T-cell (primary cell): ENCODE data around the gene PFKP. TPM values are rescaled to one million over a fixed set of nuclear protein-coding genes. Genes with fewer than 3 reads are reported as not detected.

ENCODE experiments used
- ATAC-seq, 4 experiments: fragments of 200-7000 bp in 3 of 4; fragments of 150-1000 bp in 1 of 4; cut with Tn5 transposase; replicated peaks in 1 of 4; 1 replicate in 3 of 4; 2 replicates in 1 of 4; pipeline ENCODE4 v1.10.0; 2021; ENCODE audit warnings: moderate library complexity in 3 of 4, mild to moderate bottlenecking in 2 of 4, moderate number of reproducible peaks in 1 of 4
- CTCF ChIA-PET, 2 donors: fragments of 300-600 bp; sonication (Branson Sonifier 250); formaldehyde crosslinking; loops; one replicate each; lab custom pipeline; 2022; ENCODE audit warnings: antibody characterized with exemption in 2 of 2; lab: Charles Lee
- POLR2A ChIA-PET, 2 donors: fragments of 300-600 bp; sonication (Branson Sonifier 250); formaldehyde crosslinking; loops; one replicate each; lab custom pipeline; 2022; ENCODE audit warnings: antibody characterized with exemption in 2 of 2; lab: Charles Lee
- DNase-seq, 35 experiments: peaks; one replicate each; pipeline versions ENCODE4 v3.0.0 to v3.0.0-alpha.2; 2013 to 2023
- H3K27ac ChIP-seq: one replicate; pipeline ENCODE4 v1.5.1; 2013; ENCODE audit warnings: low read length
- H3K27me3 ChIP-seq, 2 experiments: replicated peaks in 1 of 2; 1 replicate in 1 of 2; 2 replicates in 1 of 2; pipeline versions ENCODE4 v1.6.1 to v1.7.0; 2013; ENCODE audit warnings: low read length in 1 of 2, mixed read lengths in 1 of 2; ENCODE audit not compliant: control insufficient read depth in 2 of 2, insufficient read depth in 2 of 2; ENCODE audit errors: extremely low read depth in 1 of 2
- H3K36me3 ChIP-seq, 2 donors: 1 replicate in 1 of 2; 2 replicates in 1 of 2; pipeline versions ENCODE4 v1.6.1 to v1.7.0; 2013; ENCODE audit warnings: low read length in 1 of 2; ENCODE audit not compliant: control insufficient read depth in 2 of 2, insufficient read depth in 1 of 2; ENCODE audit errors: extremely low read depth in 1 of 2
- H3K4me1 ChIP-seq, 2 experiments: 1 replicate in 1 of 2; 2 replicates in 1 of 2; pipeline versions ENCODE4 v1.6.1 to v1.7.0; 2013; ENCODE audit warnings: low read length in 2 of 2, mixed read lengths in 1 of 2; ENCODE audit not compliant: insufficient read depth in 2 of 2, control insufficient read depth in 1 of 2; ENCODE audit errors: extremely low read depth in 1 of 2
- H3K4me3 ChIP-seq, 2 donors: 1 replicate in 1 of 2; 2 replicates in 1 of 2; pipeline versions ENCODE4 v1.5.1 to v1.7.0; 2013; ENCODE audit warnings: mild to moderate bottlenecking in 2 of 2, low read length in 1 of 2, moderate library complexity in 1 of 2; ENCODE audit not compliant: control insufficient read depth in 1 of 2; ENCODE audit errors: extremely low read depth in 1 of 2
- H3K9me3 ChIP-seq: 2 replicates; pipeline ENCODE4 v1.7.0; 2013
- H3K27ac Mint-ChIP-seq, 2 donors: one replicate each; pipeline ENCODE4 v1.8.0; 2020 to 2021; ENCODE audit warnings: mild to moderate bottlenecking in 2 of 2, mixed read lengths in 2 of 2
- H3K27me3 Mint-ChIP-seq, 2 donors: one replicate each; pipeline ENCODE4 v1.8.0; 2021 to 2022; ENCODE audit warnings: mixed read lengths in 2 of 2
- H3K36me3 Mint-ChIP-seq: one replicate; pipeline ENCODE4 v1.8.0; 2021; ENCODE audit warnings: mixed read lengths
- H3K4me1 Mint-ChIP-seq, 3 donors: one replicate each; pipeline ENCODE4 v1.8.0; 2020 to 2022; ENCODE audit warnings: mixed read lengths in 3 of 3, mild to moderate bottlenecking in 1 of 3
- H3K4me3 Mint-ChIP-seq, 3 donors: one replicate each; pipeline ENCODE4 v1.8.0; 2020 to 2022; ENCODE audit warnings: mild to moderate bottlenecking in 3 of 3, mixed read lengths in 3 of 3, moderate library complexity in 3 of 3
- H3K9me3 Mint-ChIP-seq, 3 donors: one replicate each; pipeline ENCODE4 v1.8.0; 2020 to 2022; ENCODE audit warnings: mixed read lengths in 3 of 3
- WGBS: methylation state at CpG from one replicate; pipeline ENCODE4 v1.1.5; 2013; ENCODE audit warnings: missing lambda C conversion rate; ENCODE audit not compliant: insufficient coverage; 5-methylcytosine and 5-hydroxymethylcytosine counted together
- total RNA-seq, 35 experiments: library from RNA in 6 of 35; stranded (reverse) in 6 of 35; fragments of 120-200 nt in 1 of 35; gene quantifications; one replicate each; pipeline versions ENCODE4 v1.2.1 to v1.2.4 and lab custom pipeline; 2013 to 2026

Gene PFKP
- total RNA-seq, 5 donors from 2014 or later (not counting 1 experiment from before 2014, with no cell fraction given), result 60.7 to 84.3 (median 70.2) TPM

DNA sequence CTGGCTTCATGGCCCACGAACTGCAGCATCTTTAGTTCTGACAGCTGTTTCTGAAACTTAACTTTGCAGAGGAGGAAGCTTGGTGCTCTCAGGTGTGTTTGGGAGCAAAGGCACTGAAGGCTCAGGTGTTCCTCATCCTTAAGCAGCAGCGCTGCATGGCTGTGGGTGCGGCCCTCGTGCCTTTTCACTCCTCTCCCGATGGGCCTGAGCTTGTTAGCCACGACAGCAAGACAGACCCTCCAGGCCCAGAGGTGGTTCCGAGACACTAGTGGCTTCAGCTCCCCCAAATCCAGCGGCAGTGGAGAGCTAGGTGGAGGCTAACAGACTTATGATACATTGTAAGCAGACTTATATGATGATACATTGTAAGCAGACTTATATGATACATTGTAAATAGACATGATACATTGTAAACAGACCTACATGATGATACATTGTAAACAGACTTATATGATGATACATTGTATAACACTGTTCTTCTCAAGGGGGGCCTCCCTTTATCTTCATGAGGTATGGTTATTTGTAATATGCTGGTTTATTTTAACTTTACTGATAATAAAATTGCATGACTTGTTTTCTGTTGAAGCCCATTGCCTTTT lies 14.1 kb downstream of the PFKP start:
- no peaks in the 10 kb centered on the region for H3K27me3 ChIP-seq
- H3K9me3 ChIP-seq, result no peaks in the 10 kb centered on the region
- POLR2A ChIA-PET, result no interaction called here
- Mint-ChIP-seq H3K9me3 (no peaks in the 10 kb centered on the region), H3K36me3 (peaks cover 26% of the 10 kb centered on the region), H3K4me3 (no peak overlapping the region), H3K4me1 (peaks cover 10 to 30% (median 19%) of the 10 kb centered on the region in 3 donors), H3K27me3 (no peaks in the 10 kb centered on the region), H3K27ac (no peak overlapping the region)
- CTCF ChIA-PET, result interaction anchor here in 1 of 2 donors (0.7 kb wide), 1 partner anchor 19 kb away, joined by 7 read pairs; no protein-coding TSS in a partner anchor
- WGBS, result 67% methylated on average over 1 of the region's 8 CpGs
- H3K36me3 ChIP-seq, result peaks cover 3 to 19% of the 10 kb centered on the region in 2 donors
- DNase-seq (no peak), ATAC-seq (no peak)
- H3K27ac ChIP-seq, result no peak overlapping the region
- H3K4me3 ChIP-seq, result no peak overlapping the region
- H3K4me1 ChIP-seq, result no peaks in the 10 kb centered on the region

DNA sequence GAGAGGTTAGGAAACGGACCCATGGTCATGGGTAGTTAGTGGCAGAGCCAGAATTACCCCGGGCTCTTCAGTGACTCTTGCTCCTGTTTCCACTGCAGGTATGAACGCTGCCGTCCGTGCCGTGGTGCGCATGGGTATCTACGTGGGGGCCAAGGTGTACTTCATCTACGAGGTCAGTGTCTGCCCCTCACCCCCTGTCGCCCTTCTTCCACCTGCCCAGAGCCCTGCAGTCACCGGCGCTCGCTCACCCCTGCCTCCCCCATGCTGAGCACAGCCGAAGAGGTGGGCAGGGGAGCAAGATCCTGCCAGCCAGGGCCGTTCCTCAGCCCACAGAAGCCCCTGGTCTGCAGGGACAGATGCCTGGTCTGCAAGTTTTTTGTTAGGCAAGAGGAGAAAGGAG lies 14.9 kb downstream of the PFKP start:
- DNase-seq, result no peak

DNA sequence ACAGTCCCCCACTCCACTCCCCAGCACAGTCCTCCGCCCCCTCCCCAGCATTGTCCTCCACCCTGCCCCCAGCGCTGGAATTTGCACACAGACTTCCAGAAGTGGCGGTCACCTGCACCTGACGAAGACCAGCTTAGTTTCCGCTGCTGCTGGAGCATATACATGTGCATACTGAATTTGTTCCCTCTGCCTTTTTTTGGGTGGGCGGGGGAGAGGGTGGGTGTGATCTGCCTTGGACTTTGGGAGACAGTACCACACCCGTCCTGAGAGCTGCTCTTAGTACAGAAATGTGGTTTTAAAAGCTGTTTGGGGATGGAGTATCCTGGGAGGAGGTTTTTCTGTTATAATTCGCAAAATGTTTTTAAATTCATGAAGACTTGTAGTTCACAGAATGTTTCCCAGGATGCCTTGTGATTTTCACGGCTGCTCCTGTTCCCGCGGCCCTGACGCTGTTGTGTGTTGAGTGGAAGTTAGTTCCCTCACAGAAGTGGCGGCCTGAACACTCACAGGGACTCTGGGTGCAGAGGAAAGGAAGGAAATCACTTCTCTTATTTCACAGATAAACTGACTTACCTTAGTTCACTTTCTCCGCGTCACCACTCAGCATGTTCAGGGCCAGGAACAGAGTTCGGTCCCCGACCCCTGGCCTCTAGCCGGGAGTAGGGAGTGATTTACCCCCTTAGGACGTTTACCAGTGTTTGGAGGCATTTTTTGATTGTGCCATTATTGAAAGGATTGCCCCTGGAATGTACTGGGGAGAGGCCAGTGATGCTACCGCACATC lies 18.6 kb downstream of the PFKP start:
- ChIA-PET CTCF (no interaction called here), POLR2A (interaction anchor here in 1 of 2 donors (0.6 kb wide), 1 partner anchor 10 kb away, joined by 15 read pairs; no protein-coding TSS in a partner anchor)
- H3K4me3 Mint-ChIP-seq, result no peak overlapping the region
- H3K4me1 ChIP-seq, result peaks cover 0 to 1% of the 10 kb centered on the region in 2 experiments
- H3K27me3 ChIP-seq, result no peaks in the 10 kb centered on the region
- H3K27ac ChIP-seq, result no peak overlapping the region
- no peak overlapping the region for H3K27ac Mint-ChIP-seq
- no peak for DNase-seq
- peaks cover 0 to 19% of the 10 kb centered on the region in 2 donors for H3K36me3 ChIP-seq
- peaks cover 28% of the 10 kb centered on the region for H3K36me3 Mint-ChIP-seq
- no peak for ATAC-seq
- no peak overlapping the region for H3K4me3 ChIP-seq
- H3K9me3 Mint-ChIP-seq, result no peaks in the 10 kb centered on the region
- H3K9me3 ChIP-seq, result no peaks in the 10 kb centered on the region
- no peaks in the 10 kb centered on the region for H3K27me3 Mint-ChIP-seq
- H3K4me1 Mint-ChIP-seq, result peaks cover 23 to 30% (median 24%) of the 10 kb centered on the region in 3 donors
- 98% methylated on average over 6 of the region's 20 CpGs for WGBS

More for the DNA sequence above, 14.9 kb downstream of the PFKP start:
- 95% methylated on average over 14 of the region's 15 CpGs for WGBS
- Histone ChIP-seq H3K36me3 (peaks cover 3 to 19% of the 10 kb centered on the region in 2 donors), H3K9me3 (no peaks in the 10 kb centered on the region), H3K4me1 (no peaks in the 10 kb centered on the region), H3K27ac (no peak overlapping the region), H3K27me3 (no peaks in the 10 kb centered on the region), H3K4me3 (no peak overlapping the region)
- no peaks in the 10 kb centered on the region for H3K27me3 Mint-ChIP-seq
- ChIA-PET POLR2A (no interaction called here), CTCF (interaction anchor here in 1 of 2 donors (0.7 kb wide), 1 partner anchor 18 kb away, joined by 7 read pairs; no protein-coding TSS in a partner anchor)
- no peak for ATAC-seq
- H3K4me3 Mint-ChIP-seq, result no peak overlapping the region
- H3K36me3 Mint-ChIP-seq, result peaks cover 25% of the 10 kb centered on the region
- peaks cover 5 to 30% (median 16%) of the 10 kb centered on the region in 3 donors for H3K4me1 Mint-ChIP-seq
- H3K9me3 Mint-ChIP-seq, result no peaks in the 10 kb centered on the region
- H3K27ac Mint-ChIP-seq, result no peak overlapping the region

DNA sequence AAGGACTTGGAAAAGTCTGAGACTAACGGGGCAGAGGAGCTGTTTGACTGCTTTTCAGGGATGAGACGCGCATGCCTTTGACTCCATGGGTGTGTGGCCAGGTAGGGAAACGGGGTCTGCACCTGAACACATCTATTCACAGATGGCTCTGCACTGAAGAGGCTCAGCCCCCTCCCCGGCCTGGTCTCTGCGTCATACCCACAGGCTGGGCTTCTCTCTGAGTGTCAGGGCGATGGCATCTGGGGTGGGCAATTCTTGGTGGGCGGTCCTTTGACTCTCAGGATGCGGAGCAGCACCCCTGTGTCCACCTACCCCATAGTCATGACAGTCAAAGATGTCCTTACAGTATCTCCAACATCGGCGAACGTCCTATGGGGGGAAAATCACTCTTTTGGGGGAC lies 23.0 kb downstream of the PFKP start:
- Histone ChIP-seq H3K4me3 (no peak overlapping the region), H3K27ac (no peak overlapping the region), H3K27me3 (no peaks in the 10 kb centered on the region), H3K9me3 (no peaks in the 10 kb centered on the region), H3K4me1 (peaks cover 0 to 30% of the 10 kb centered on the region in 2 experiments), H3K36me3 (peaks cover 0 to 7% of the 10 kb centered on the region in 2 donors)
- ATAC-seq (no peak), DNase-seq (no peak)
- POLR2A ChIA-PET, result no interaction called here
- H3K27me3 Mint-ChIP-seq, result no peaks in the 10 kb centered on the region
- CTCF ChIA-PET, result no interaction called here
- H3K4me1 Mint-ChIP-seq, result peaks cover 57 to 60% (median 57%) of the 10 kb centered on the region in 3 donors
- no peaks in the 10 kb centered on the region for H3K9me3 Mint-ChIP-seq
- WGBS, result 98% methylated on average over 7 of the region's 12 CpGs
- H3K4me3 Mint-ChIP-seq, result no peak overlapping the region
- no peak overlapping the region for H3K27ac Mint-ChIP-seq
- peaks cover 37% of the 10 kb centered on the region for H3K36me3 Mint-ChIP-seq

DNA sequence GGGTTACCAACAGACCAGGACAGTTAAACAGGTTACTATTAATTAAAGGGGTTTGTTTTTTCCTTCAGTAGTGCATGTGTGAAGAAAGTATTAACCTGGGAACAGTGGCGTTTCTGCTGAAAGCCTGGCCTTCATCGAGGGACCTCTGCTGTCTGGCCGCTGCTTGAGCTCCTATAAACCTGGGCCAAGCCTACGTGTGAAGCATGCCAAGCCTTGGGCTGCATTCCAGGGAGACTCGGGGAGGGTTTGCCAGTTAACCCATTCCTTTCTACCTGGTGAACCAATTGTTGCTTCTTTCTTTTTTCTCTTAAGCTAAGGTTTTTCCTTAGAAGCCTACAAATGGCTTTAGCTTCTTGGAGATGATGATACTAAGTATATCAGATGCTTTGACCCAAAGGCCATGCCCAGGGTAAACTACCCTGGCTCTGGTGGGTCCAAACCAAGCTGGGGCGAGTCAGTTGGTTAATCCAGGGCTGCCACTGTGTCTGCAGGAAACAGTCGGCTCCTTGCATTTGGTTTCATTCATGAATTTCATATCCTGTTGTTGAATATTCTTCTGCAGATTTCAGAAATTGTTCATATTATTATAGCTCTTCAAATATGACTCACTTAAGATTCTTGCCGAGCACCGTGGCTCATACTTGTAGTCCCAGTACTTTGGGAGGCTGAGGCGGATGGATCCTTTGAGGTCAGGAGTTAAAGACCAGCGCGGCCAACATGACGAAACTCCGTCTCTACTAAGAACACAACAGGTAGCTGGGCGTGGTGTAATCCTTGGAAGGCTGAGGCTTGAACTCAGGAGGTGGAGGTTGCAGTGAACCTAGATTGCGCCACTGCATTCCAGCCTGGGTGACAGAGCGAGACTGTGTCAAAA lies 23.8 kb downstream of the PFKP start:
- Histone ChIP-seq H3K4me3 (no peak overlapping the region), H3K27ac (no peak overlapping the region), H3K36me3 (peaks cover 0 to 5% of the 10 kb centered on the region in 2 donors), H3K27me3 (no peaks in the 10 kb centered on the region), H3K9me3 (no peaks in the 10 kb centered on the region), H3K4me1 (peaks cover 0 to 36% of the 10 kb centered on the region in 2 experiments)
- POLR2A ChIA-PET, result no interaction called here
- Mint-ChIP-seq H3K9me3 (no peaks in the 10 kb centered on the region), H3K27ac (peak overlapping the region; percentile 16 to 50), H3K4me3 (peak overlapping the region in 1 of 3 donors; percentile 5), H3K27me3 (no peaks in the 10 kb centered on the region), H3K36me3 (peaks cover 37% of the 10 kb centered on the region), H3K4me1 (peaks cover 61 to 64% (median 62%) of the 10 kb centered on the region in 3 donors)
- ATAC-seq, result no peak
- DNase-seq, result no peak
- CTCF ChIA-PET, result interaction anchor here in 1 of 2 donors (0.7 kb wide), 1 partner anchor 163 kb away, joined by 3 read pairs; no protein-coding TSS in a partner anchor
- 61% methylated on average over 8 of the region's 17 CpGs for WGBS

DNA sequence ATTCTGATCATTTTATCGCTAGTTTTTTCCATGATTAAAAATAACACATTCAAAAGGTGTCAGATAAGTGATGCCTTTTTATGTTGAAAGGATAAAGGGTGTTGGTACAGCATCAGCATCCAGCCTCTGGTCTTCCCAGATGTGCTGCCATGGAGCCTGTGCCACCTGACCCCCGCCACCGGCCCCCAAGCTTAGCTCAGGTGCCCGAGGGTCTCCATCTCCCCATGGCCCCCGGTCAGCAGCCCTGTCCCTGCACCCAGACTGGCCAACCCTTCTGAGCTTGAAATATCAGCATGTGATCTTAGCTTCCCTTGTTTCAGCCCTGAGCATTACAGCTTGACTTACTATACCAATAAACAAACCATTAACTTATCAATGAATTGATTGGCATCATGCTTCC lies 24.6 kb downstream of the PFKP start:
- H3K4me3 Mint-ChIP-seq, result no peak overlapping the region
- ATAC-seq (no peak), DNase-seq (no peak)
- H3K9me3 Mint-ChIP-seq, result no peaks in the 10 kb centered on the region
- no peaks in the 10 kb centered on the region for H3K9me3 ChIP-seq
- CTCF ChIA-PET, result no interaction called here
- 94% methylated on average over 4 of the region's 5 CpGs for WGBS
- H3K27ac Mint-ChIP-seq, result no peak overlapping the region
- no peaks in the 10 kb centered on the region for H3K27me3 Mint-ChIP-seq
- H3K4me3 ChIP-seq, result no peak overlapping the region
- H3K36me3 Mint-ChIP-seq, result peaks cover 32% of the 10 kb centered on the region
- no peaks in the 10 kb centered on the region for H3K27me3 ChIP-seq
- H3K4me1 Mint-ChIP-seq, result peaks cover 58 to 62% (median 60%) of the 10 kb centered on the region in 3 donors
- peaks cover 0 to 3% of the 10 kb centered on the region in 2 donors for H3K36me3 ChIP-seq
- peaks cover 0 to 41% of the 10 kb centered on the region in 2 experiments for H3K4me1 ChIP-seq
- H3K27ac ChIP-seq, result no peak overlapping the region
- POLR2A ChIA-PET, result no interaction called here
